HepG2 (cell line): ENCODE results near the gene TADA2B. TPM values are rescaled to one million over a fixed set of nuclear protein-coding genes. Genes with fewer than 3 reads are reported as not detected.

Experiments
- NPAS2 ChIP-seq: sonication (generic); formaldehyde crosslinking; IDR thresholded peaks from 2 replicates; pipeline ENCODE4 v1.8.0; 2022; ENCODE audit warnings: mild to moderate bottlenecking, missing genetic modification reagents, borderline replicate concordance
- NR2F1 ChIP-seq, 2 experiments: fragments of 450-650 bp in 1 of 2; formaldehyde crosslinking in 1 of 2; IDR thresholded peaks; 2 replicates each; pipeline versions ENCODE4 v1.5.0 to v1.6.1; 2016 to 2020; ENCODE audit warnings: mild to moderate bottlenecking in 1 of 2, missing compliant biosample characterization in 1 of 2, missing genetic modification reagents in 1 of 2, moderate library complexity in 1 of 2
- TBX2 ChIP-seq: sonication (generic); formaldehyde crosslinking; IDR thresholded peaks from 2 replicates; pipeline ENCODE4 v1.5.0; 2020; ENCODE audit warnings: missing genetic modification reagents, mild to moderate bottlenecking, borderline replicate concordance
- ZNF547 ChIP-seq: sonication (generic); formaldehyde crosslinking; IDR thresholded peaks from 2 replicates; pipeline ENCODE4 v1.5.1; 2020; ENCODE audit warnings: mild to moderate bottlenecking, missing genetic modification reagents
- ZNF557 ChIP-seq: sonication (generic); formaldehyde crosslinking; IDR thresholded peaks from 2 replicates; pipeline ENCODE4 v1.4.0; 2020; ENCODE audit warnings: missing genetic modification reagents
- ZNF605 ChIP-seq: sonication (generic); formaldehyde crosslinking; IDR thresholded peaks from 2 replicates; pipeline ENCODE4 v1.8.0; 2022; ENCODE audit warnings: mild to moderate bottlenecking, missing genetic modification reagents
- ZNF619 ChIP-seq: sonication (generic); formaldehyde crosslinking; IDR thresholded peaks from 2 replicates; pipeline ENCODE4 v1.4.0; 2020; ENCODE audit warnings: mild to moderate bottlenecking, missing genetic modification reagents
- ZNF724P ChIP-seq: sonication (generic); formaldehyde crosslinking; IDR thresholded peaks from 2 replicates; pipeline ENCODE4 v1.8.0; 2022; ENCODE audit warnings: missing genetic modification reagents, borderline replicate concordance
- ZSCAN25 ChIP-seq: sonication (generic); formaldehyde crosslinking; IDR thresholded peaks from 2 replicates; pipeline ENCODE4 v1.8.0; 2022; ENCODE audit warnings: mild to moderate bottlenecking, missing genetic modification reagents
- polyA plus RNA-seq, 8 experiments: library from polyadenylated mRNA; depleted of rRNA in 3 of 8; stranded (reverse) in 7 of 8; unstranded in 1 of 8; fragments of >200 nt; fragmentation: Illumina TruSeq in 4 of 8; extraction: Trizol in 4 of 8; gene quantifications; 2 replicates each; pipeline versions ENCODE4 v1.2.1 to v1.2.3, GENCODE V29; 2011 to 2016; ENCODE audit warnings: low read depth in 4 of 8, missing spikeins in 1 of 8, mixed read lengths in 1 of 8; ENCODE audit not compliant: insufficient read depth in 1 of 8
- total RNA-seq, 5 experiments: library from RNA; depleted of rRNA; stranded (reverse); fragments of >200 nt; fragmentation: Illumina TruSeq; extraction: Trizol; gene quantifications; 2 replicates each; pipeline ENCODE4 v1.2.3, GENCODE V29; 2016; ENCODE audit warnings: low read depth in 1 of 5
- TF ChIP-seq, protein P1 (sequence below): sonication (generic); formaldehyde crosslinking; IDR thresholded peaks from 2 replicates; pipeline ENCODE4 v1.5.0; 2020; ENCODE audit warnings: mild to moderate bottlenecking, missing genetic modification reagents
- TF ChIP-seq, protein P2 (sequence below): sonication (generic); formaldehyde crosslinking; IDR thresholded peaks from 2 replicates; pipeline ENCODE4 v1.5.1; 2020; ENCODE audit warnings: mild to moderate bottlenecking, missing genetic modification reagents, moderate library complexity
- TF ChIP-seq, protein P3 (sequence below): sonication (generic); formaldehyde crosslinking; conservative IDR thresholded peaks from 2 replicates; pipeline ENCODE4 v1.5.0; 2020; ENCODE audit warnings: missing genetic modification reagents
- TF ChIP-seq, protein P4 (sequence below): sonication (generic); formaldehyde crosslinking; IDR thresholded peaks from 2 replicates; pipeline ENCODE4 v1.5.1; 2020; ENCODE audit warnings: mild to moderate bottlenecking, missing genetic modification reagents, moderate library complexity
- TF ChIP-seq, protein P5 (sequence below): sonication (generic); formaldehyde crosslinking; IDR thresholded peaks from 2 replicates; pipeline ENCODE4 v1.5.0; 2020; ENCODE audit warnings: missing genetic modification reagents
- TF ChIP-seq, protein P6 (sequence below): sonication (generic); formaldehyde crosslinking; IDR thresholded peaks from 2 replicates; pipeline ENCODE4 v1.4.0; 2020; ENCODE audit warnings: missing genetic modification reagents, borderline replicate concordance

Gene TADA2B
- total and polyA plus RNA-seq, 2 of the 13 experiments (the other 11 are each of a cell fraction or from before 2014, with no cell fraction given), result 4.6 to 8.9 TPM

DNA sequence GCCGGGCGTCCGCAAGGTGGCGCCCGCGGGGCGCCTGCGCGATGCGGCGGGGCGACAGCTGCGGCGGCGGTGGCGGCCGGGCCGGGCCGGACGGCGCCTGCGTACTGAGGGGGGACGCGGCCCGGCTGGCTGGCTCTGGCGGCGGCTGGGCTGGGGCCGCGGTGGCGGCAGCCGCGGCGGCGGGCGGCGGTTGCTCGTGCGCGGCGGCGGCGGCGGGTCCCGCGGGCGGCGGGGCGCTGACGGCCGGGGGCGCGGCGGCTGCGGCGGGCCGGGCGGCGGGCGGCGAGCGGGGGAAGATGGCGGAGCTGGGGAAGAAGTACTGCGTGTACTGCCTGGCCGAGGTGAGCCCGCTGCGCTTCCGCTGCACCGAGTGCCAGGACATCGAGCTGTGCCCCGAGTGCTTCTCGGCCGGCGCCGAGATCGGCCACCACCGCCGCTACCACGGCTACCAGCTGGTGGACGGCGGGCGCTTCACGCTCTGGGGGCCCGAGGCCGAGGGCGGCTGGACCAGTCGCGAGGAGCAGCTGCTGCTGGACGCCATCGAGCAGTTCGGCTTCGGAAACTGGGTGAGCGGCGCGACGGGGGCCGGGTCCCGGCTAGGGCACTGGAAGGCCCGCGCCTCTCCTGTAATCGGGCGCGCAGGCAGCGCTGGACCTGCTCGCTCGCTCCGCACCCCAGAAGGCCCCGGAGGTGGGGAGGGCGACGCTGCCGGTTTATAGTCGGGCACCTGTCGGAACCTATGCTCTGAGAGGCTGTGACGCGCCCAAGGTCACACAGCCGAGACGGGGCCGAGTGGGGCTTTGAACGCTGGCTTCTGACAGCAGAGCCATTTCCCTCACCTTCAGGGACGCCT lies at the start of gene TADA2B (continued):
- TF ChIP-seq, protein P1, sequence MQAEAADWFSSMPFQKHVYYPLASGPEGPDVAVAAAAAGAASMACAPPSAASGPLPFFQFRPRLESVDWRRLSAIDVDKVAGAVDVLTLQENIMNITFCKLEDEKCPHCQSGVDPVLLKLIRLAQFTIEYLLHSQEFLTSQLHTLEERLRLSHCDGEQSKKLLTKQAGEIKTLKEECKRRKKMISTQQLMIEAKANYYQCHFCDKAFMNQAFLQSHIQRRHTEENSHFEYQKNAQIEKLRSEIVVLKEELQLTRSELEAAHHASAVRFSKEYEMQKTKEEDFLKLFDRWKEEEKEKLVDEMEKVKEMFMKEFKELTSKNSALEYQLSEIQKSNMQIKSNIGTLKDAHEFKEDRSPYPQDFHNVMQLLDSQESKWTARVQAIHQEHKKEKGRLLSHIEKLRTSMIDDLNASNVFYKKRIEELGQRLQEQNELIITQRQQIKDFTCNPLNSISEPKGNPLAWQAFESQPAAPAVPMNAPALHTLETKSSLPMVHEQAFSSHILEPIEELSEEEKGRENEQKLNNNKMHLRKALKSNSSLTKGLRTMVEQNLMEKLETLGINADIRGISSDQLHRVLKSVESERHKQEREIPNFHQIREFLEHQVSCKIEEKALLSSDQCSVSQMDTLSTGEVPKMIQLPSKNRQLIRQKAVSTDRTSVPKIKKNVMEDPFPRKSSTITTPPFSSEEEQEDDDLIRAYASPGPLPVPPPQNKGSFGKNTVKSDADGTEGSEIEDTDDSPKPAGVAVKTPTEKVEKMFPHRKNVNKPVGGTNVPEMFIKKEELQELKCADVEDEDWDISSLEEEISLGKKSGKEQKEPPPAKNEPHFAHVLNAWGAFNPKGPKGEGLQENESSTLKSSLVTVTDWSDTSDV (CRISPR knock-in tag), result peak; percentile 79; the same call in 1 of the 2 replicates
- TF ChIP-seq, protein P2, sequence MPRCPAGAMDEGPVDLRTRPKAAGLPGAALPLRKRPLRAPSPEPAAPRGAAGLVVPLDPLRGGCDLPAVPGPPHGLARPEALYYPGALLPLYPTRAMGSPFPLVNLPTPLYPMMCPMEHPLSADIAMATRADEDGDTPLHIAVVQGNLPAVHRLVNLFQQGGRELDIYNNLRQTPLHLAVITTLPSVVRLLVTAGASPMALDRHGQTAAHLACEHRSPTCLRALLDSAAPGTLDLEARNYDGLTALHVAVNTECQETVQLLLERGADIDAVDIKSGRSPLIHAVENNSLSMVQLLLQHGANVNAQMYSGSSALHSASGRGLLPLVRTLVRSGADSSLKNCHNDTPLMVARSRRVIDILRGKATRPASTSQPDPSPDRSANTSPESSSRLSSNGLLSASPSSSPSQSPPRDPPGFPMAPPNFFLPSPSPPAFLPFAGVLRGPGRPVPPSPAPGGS (CRISPR knock-in tag), result peak; percentile 54; the same call in 1 of the 2 replicates
- TF ChIP-seq NPAS2 (CRISPR knock-in tag), result no peak
- peak; percentile 41 for TF ChIP-seq TBX2 (CRISPR knock-in tag)
- TF ChIP-seq, protein P3, sequence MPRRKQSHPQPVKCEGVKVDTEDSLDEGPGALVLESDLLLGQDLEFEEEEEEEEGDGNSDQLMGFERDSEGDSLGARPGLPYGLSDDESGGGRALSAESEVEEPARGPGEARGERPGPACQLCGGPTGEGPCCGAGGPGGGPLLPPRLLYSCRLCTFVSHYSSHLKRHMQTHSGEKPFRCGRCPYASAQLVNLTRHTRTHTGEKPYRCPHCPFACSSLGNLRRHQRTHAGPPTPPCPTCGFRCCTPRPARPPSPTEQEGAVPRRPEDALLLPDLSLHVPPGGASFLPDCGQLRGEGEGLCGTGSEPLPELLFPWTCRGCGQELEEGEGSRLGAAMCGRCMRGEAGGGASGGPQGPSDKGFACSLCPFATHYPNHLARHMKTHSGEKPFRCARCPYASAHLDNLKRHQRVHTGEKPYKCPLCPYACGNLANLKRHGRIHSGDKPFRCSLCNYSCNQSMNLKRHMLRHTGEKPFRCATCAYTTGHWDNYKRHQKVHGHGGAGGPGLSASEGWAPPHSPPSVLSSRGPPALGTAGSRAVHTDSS (CRISPR knock-in tag), result no peak
- TF ChIP-seq, protein P4, sequence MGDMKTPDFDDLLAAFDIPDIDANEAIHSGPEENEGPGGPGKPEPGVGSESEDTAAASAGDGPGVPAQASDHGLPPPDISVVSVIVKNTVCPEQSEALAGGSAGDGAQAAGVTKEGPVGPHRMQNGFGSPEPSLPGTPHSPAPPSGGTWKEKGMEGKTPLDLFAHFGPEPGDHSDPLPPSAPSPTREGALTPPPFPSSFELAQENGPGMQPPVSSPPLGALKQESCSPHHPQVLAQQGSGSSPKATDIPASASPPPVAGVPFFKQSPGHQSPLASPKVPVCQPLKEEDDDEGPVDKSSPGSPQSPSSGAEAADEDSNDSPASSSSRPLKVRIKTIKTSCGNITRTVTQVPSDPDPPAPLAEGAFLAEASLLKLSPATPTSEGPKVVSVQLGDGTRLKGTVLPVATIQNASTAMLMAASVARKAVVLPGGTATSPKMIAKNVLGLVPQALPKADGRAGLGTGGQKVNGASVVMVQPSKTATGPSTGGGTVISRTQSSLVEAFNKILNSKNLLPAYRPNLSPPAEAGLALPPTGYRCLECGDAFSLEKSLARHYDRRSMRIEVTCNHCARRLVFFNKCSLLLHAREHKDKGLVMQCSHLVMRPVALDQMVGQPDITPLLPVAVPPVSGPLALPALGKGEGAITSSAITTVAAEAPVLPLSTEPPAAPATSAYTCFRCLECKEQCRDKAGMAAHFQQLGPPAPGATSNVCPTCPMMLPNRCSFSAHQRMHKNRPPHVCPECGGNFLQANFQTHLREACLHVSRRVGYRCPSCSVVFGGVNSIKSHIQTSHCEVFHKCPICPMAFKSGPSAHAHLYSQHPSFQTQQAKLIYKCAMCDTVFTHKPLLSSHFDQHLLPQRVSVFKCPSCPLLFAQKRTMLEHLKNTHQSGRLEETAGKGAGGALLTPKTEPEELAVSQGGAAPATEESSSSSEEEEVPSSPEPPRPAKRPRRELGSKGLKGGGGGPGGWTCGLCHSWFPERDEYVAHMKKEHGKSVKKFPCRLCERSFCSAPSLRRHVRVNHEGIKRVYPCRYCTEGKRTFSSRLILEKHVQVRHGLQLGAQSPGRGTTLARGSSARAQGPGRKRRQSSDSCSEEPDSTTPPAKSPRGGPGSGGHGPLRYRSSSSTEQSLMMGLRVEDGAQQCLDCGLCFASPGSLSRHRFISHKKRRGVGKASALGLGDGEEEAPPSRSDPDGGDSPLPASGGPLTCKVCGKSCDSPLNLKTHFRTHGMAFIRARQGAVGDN (CRISPR knock-in tag), result peak; percentile 73
- TF ChIP-seq, protein P5, sequence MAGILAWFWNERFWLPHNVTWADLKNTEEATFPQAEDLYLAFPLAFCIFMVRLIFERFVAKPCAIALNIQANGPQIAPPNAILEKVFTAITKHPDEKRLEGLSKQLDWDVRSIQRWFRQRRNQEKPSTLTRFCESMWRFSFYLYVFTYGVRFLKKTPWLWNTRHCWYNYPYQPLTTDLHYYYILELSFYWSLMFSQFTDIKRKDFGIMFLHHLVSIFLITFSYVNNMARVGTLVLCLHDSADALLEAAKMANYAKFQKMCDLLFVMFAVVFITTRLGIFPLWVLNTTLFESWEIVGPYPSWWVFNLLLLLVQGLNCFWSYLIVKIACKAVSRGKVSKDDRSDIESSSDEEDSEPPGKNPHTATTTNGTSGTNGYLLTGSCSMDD (CRISPR knock-in tag), result peak; percentile 29; the same call in 1 of the 2 replicates
- no peak for TF ChIP-seq NR2F1 (CRISPR knock-in tag; IDR thresholded peaks at IDR 0.05)
- 0 out of 2 replicates have a peak, but pooled peaks have one; percentile 66 for TF ChIP-seq ZNF605 (CRISPR knock-in tag)
- peak; percentile 34; the same call in 1 of the 2 replicates for TF ChIP-seq ZNF547
- TF ChIP-seq ZNF724P (CRISPR knock-in tag), result no peak
- 0 out of 2 replicates have a peak, but pooled peaks have one; percentile 20 for TF ChIP-seq ZSCAN25 (CRISPR knock-in tag)
- TF ChIP-seq, protein P6, sequence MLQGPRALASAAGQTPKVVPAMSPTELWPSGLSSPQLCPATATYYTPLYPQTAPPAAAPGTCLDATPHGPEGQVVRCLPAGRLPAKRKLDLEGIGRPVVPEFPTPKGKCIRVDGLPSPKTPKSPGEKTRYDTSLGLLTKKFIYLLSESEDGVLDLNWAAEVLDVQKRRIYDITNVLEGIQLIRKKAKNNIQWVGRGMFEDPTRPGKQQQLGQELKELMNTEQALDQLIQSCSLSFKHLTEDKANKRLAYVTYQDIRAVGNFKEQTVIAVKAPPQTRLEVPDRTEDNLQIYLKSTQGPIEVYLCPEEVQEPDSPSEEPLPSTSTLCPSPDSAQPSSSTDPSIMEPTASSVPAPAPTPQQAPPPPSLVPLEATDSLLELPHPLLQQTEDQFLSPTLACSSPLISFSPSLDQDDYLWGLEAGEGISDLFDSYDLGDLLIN (CRISPR knock-in tag), result peak; percentile 87; the same call in 1 of the 2 replicates
- TF ChIP-seq ZNF619, result no peak
- no peak for TF ChIP-seq ZNF557 (CRISPR knock-in tag)
